NCI-H2081 treated with DMSO at 0.1 percent for 48 hours (cell line): ENCODE measurements around the gene TGFBR3.

ENCODE experiments used
- DNase-seq: peaks from one replicate; lab custom pipeline; 2025; lab: John Stamatoyannopoulos, UW

The TGFBR3 gene

GRCh38 chr1:91777630-91778300, 108.2 kb downstream of the TGFBR3 start:
- no peak for DNase-seq

- no peak for DNase-seq
Observed at GRCh38 chr1:91777196-91777595, 108.8 kb downstream of the TGFBR3 start.

- DNase-seq: no peak
Observed at GRCh38 chr1:91776068-91776794, 109.7 kb downstream of the TGFBR3 start.

GRCh38 chr1:91775227-91775626, 110.7 kb downstream of the TGFBR3 start:
- no peak for DNase-seq

- DNase-seq: no peak
Observed at GRCh38 chr1:91774520-91775203, 111.3 kb downstream of the TGFBR3 start.

GRCh38 chr1:91771717-91772116, 114.2 kb downstream of the TGFBR3 start:
- DNase-seq: no peak

- DNase-seq: no peak
Observed at GRCh38 chr1:91770667-91771268, 115.2 kb downstream of the TGFBR3 start.

GRCh38 chr1:91769742-91770141, 116.2 kb downstream of the TGFBR3 start:
- DNase-seq: no peak

- DNase-seq: no peak
Observed at GRCh38 chr1:91768786-91769725, 116.9 kb downstream of the TGFBR3 start.

- no peak for DNase-seq
Observed at GRCh38 chr1:91768120-91768519, 117.8 kb downstream of the TGFBR3 start.

- DNase-seq: no peak
Observed at GRCh38 chr1:91766883-91767282, 119.1 kb downstream of the TGFBR3 start.

- no peak for DNase-seq
Observed at GRCh38 chr1:91765880-91766443, 120.0 kb downstream of the TGFBR3 start.

GRCh38 chr1:91765293-91765692, 120.7 kb downstream of the TGFBR3 start:
- DNase-seq: no peak

- no peak for DNase-seq
Observed at GRCh38 chr1:91764471-91765115, 121.4 kb downstream of the TGFBR3 start.

- DNase-seq: no peak
Observed at GRCh38 chr1:91763252-91763651, 122.7 kb downstream of the TGFBR3 start.

- no peak for DNase-seq
Observed at GRCh38 chr1:91761295-91761721, 124.6 kb downstream of the TGFBR3 start.

GRCh38 chr1:91760512-91760911, 125.4 kb downstream of the TGFBR3 start:
- DNase-seq: no peak

- no peak for DNase-seq
Observed at GRCh38 chr1:91759076-91759475, 126.9 kb downstream of the TGFBR3 start.

GRCh38 chr1:91757763-91758460, 128.0 kb downstream of the TGFBR3 start:
- DNase-seq: no peak

GRCh38 chr1:91755702-91756287, 130.2 kb downstream of the TGFBR3 start:
- no peak for DNase-seq
